Measurements from ENCODE around the gene HOXA5. TPM values are rescaled to one million over a fixed set of nuclear protein-coding genes. Genes with fewer than 3 reads are reported as not detected.

HOXA5 gene
- total and polyA plus RNA-seq, 2 of the 8 experiments (the other 6 are each of a cell fraction or from before 2014, with no cell fraction given): not detected

DNA sequence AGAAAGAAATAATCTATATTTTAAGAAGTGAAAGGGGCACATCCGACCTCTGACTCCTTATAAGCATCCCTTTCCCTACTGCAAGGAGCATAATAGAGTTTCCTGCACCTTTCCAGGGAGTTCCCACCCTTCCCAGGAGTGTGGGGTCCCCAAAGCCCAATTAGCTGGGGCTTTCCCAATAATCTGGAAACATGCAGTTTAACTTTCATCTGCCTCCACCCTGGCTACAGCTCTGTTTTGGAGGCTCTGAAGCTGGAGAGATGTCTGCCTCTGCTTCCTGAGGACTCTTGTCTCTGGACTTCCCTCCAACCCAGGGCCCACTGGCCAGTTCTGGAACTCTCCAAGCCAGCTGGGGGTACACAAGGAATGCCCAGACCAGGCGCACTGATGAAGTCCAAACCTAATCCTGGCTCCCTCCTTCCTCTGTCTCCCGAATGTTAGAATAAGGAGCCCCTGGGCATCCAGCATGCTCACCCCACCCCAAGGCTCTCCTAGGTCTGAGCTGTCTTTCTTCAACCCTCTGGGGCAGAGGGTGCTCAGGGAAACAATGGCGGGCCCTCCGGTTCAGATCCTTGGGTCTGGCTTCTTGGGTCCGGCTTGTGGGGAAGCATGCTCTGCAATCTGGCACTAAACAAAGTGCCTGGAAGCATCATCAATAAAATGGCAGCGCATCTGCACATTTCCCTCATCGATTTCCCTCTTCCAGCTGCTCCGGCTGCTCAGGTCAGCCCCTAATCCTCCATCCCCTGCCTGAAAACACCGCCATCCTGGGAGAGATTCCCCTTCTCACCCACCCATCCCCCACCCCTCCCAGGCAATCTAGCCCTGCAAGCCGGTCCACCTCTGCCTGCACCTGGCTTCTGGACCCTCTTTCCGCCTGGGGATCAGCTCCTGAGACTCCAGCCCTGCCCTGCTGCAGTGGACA lies 26.3 kb downstream of the HOXA5 start:
- Histone ChIP-seq H3K4me1 (replicated peaks in 1 of 4; ENCODE audit: control insufficient read depth in 3 of 4, insufficient read depth in 4 of 4, low read length in 3 of 4) (peaks cover 0 to 6% (median 1%) of the 10 kb centered on the region in 4 experiments; a peak in 4 of 7 replicates), H3K18ac (ENCODE audit: extremely low read depth, low read length) (no peak overlapping the region), H3K4ac (replicated peaks; ENCODE audit: insufficient read length, low read depth, low read length) (no peak overlapping the region), H4K5ac (ENCODE audit: insufficient read length, low read depth, low read length) (no peak overlapping the region), H3K79me1 (ENCODE audit: low read depth, low read length) (no peaks in the 10 kb centered on the region), H3K23ac (ENCODE audit: insufficient read length) (no peak overlapping the region), H2BK15ac (ENCODE audit: low read length) (no peak overlapping the region), H4K8ac (ENCODE audit: extremely low read depth, insufficient read depth, low read length) (no peak overlapping the region), H4K91ac (replicated peaks; ENCODE audit: insufficient read length, low read length) (no peak overlapping the region), H3K9ac (replicated peaks in 1 of 4; ENCODE audit: extremely low read depth in 1 of 4, low read depth in 3 of 4, low read length in 3 of 4) (no peak overlapping the region), H2BK12ac (ENCODE audit: low read depth, low read length) (no peak overlapping the region), H2AFZ (ENCODE audit: low read length) (no peak overlapping the region), H3K56ac (replicated peaks; ENCODE audit: insufficient read length, low read depth, low read length) (no peak overlapping the region), H3K4me2 (ENCODE audit: insufficient read depth in 1 of 2, low read depth in 2 of 2, low read length in 2 of 2) (peak overlapping the region in 1 of 2 experiments; percentile 20; a peak in 1 of 4 replicates), H3K9me3 (ENCODE audit: insufficient read depth in 2 of 2, low read depth in 1 of 2, low read length in 1 of 2) (no peaks in the 10 kb centered on the region), H3K14ac (ENCODE audit: insufficient read length) (no peak overlapping the region), H3K4me3 (ENCODE audit: extremely low read depth in 1 of 4, insufficient read depth in 2 of 4, low read depth in 3 of 4, low read length in 4 of 4) (no peak overlapping the region), H3K27ac (ENCODE audit: low read depth, low read length) (no peak overlapping the region), H2BK5ac (ENCODE audit: low read depth, low read length) (no peak overlapping the region), H3K23me2 (ENCODE audit: low read depth, low read length) (no peaks in the 10 kb centered on the region; the same call in 1 of the 2 replicates), H2BK20ac (ENCODE audit: low read length) (no peak overlapping the region), H2BK120ac (replicated peaks; ENCODE audit: low read depth, low read length) (no peak overlapping the region), H3K36me3 (ENCODE audit: control insufficient read depth in 2 of 4, insufficient read depth in 4 of 4, low read length in 3 of 4) (no peaks in the 10 kb centered on the region; a peak in 1 of 8 replicates), H4K20me1 (replicated peaks in 1 of 2; ENCODE audit: control insufficient read depth in 1 of 2, insufficient read depth in 2 of 2, low read length in 2 of 2) (peaks cover 22 to 37% of the 10 kb centered on the region in 2 experiments), H3K79me2 (ENCODE audit: control insufficient read depth in 1 of 2, insufficient read depth in 2 of 2, low read length in 2 of 2) (no peaks in the 10 kb centered on the region), H2AK5ac (ENCODE audit: low read depth, low read length) (no peak overlapping the region), H3K27me3 (replicated peaks in 1 of 4; ENCODE audit: control insufficient read depth in 3 of 4, extremely low read depth in 1 of 4, insufficient read depth in 3 of 4, low read length in 3 of 4) (peaks cover 97 to 99% (median 97%) of the 10 kb centered on the region in 4 experiments)
- CTCF ChIA-PET (ENCODE audit: partially characterized antibody): interaction anchor here (0.9 to 4.8 kb wide), 8 partner anchors 11 to 340 kb away, joined by 3 to 33 read pairs (median 3); partner anchors contain the start of gene HOXA5
- 18% methylated on average over 11 of the region's 12 CpGs; no CpG with 5 or more reads in 1 of the 2 experiments for WGBS, 2 experiments (ENCODE audit: extremely low coverage in 1 of 2, insufficient coverage in 1 of 2, insufficient read length in 1 of 2, insufficient replicate concordance in 2 of 2, low coverage in 1 of 2, low lambda C conversion rate in 2 of 2, missing lambda C conversion rate in 1 of 2)
- no peak for FAIRE-seq
- POLR2A ChIA-PET (ENCODE audit: partially characterized antibody): no interaction called here
- DNase-seq (ENCODE audit: low read depth in 1 of 2, low spot score in 2 of 2): peak in 1 of 2 experiments; percentile 50
- TF ChIP-seq, protein P1, sequence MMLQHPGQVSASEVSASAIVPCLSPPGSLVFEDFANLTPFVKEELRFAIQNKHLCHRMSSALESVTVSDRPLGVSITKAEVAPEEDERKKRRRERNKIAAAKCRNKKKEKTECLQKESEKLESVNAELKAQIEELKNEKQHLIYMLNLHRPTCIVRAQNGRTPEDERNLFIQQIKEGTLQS (IDR thresholded peaks at IDR 0.05; ENCODE audit: insufficient read depth, low read depth, low read length): no peak
- TF ChIP-seq CEBPB (IDR thresholded peaks at IDR 0.05; ENCODE audit: low read depth, low read length): no peak
- TF ChIP-seq SP4 (IDR thresholded peaks at IDR 0.05; ENCODE audit: low read length): no peak
- TF ChIP-seq JUND (IDR thresholded peaks at IDR 0.05; ENCODE audit: low read length): no peak
- no peak for TF ChIP-seq ZNF274 (IDR thresholded peaks at IDR 0.05; ENCODE audit: borderline replicate concordance, extremely low read depth, low read length)
- TF ChIP-seq GABPA (IDR thresholded peaks at IDR 0.05; ENCODE audit: borderline replicate concordance, insufficient read depth, low read length): no peak
- peak; percentile 78 for TF ChIP-seq CTBP2 (IDR thresholded peaks at IDR 0.05; ENCODE audit: borderline replicate concordance, insufficient read depth, insufficient read length, low read length)
- TF ChIP-seq NRF1 (IDR thresholded peaks at IDR 0.05; ENCODE audit: low read depth, low read length): no peak
- TF ChIP-seq POLR2AphosphoS5 (IDR thresholded peaks at IDR 0.05; ENCODE audit: low read depth, low read length): no peak
- peak; percentile 45 for TF ChIP-seq EZH2 (IDR thresholded peaks at IDR 0.05; ENCODE audit: low read depth, low read length, severe bottlenecking)
- no peak for TF ChIP-seq RFX5 (IDR thresholded peaks at IDR 0.05; ENCODE audit: borderline replicate concordance, low read depth, low read length)
